GM23338 (cell line): ENCODE data around the gene KIAA0586. TPM values are rescaled to one million over a fixed set of nuclear protein-coding genes. Genes with fewer than 3 reads are reported as not detected.

Experiments
- ATAC-seq: fragments of 200-7000 bp; cut with Tn5 transposase; 3 replicates; pipeline ENCODE4 v1.9.1; 2020
- DNase-seq: peaks from one replicate; pipeline ENCODE4 v3.0.0-alpha.2; 2015; ENCODE audit warnings: low spot score
- H2AFZ ChIP-seq: fragments of 200-600 bp; sonication (generic); 2 replicates; pipeline ENCODE4 v1.8.0; 2016; ENCODE audit warnings: antibody characterized with exemption, mild to moderate bottlenecking, moderate library complexity
- H3F3A ChIP-seq: fragments of 200-600 bp; sonication (generic); replicated peaks from 2 replicates; pipeline ENCODE4 v1.8.0; 2017; ENCODE audit warnings: antibody characterized with exemption, mixed run types, low read depth
- H3K27ac ChIP-seq: fragments of 200-600 bp; sonication (generic); 2 replicates; pipeline ENCODE4 v1.6.1; 2016; ENCODE audit warnings: low read depth
- H3K27me3 ChIP-seq: fragments of 200-600 bp; sonication (generic); 2 replicates; pipeline ENCODE4 v1.8.0; 2016; ENCODE audit warnings: mild to moderate bottlenecking, mixed run types, moderate library complexity; ENCODE audit not compliant: insufficient read depth
- H3K36me3 ChIP-seq: fragments of 200-600 bp; sonication (generic); 2 replicates; pipeline ENCODE4 v1.8.0; 2016; ENCODE audit warnings: mild to moderate bottlenecking; ENCODE audit not compliant: insufficient read depth
- H3K4me1 ChIP-seq: fragments of 200-600 bp; sonication (generic); 2 replicates; pipeline ENCODE4 v1.8.0; 2016; ENCODE audit warnings: mild to moderate bottlenecking, moderate library complexity; ENCODE audit not compliant: insufficient read depth
- H3K4me2 ChIP-seq: fragments of 200-600 bp; sonication (generic); 2 replicates; pipeline ENCODE4 v1.7.1; 2017; ENCODE audit warnings: mixed run types
- H3K4me3 ChIP-seq: fragments of 200-600 bp; sonication (generic); 2 replicates; pipeline ENCODE4 v1.6.1; 2016; ENCODE audit warnings: mixed run types
- H3K79me2 ChIP-seq: fragments of 200-600 bp; sonication (generic); replicated peaks from 2 replicates; pipeline ENCODE4 v1.8.0; 2017; ENCODE audit warnings: mild to moderate bottlenecking; ENCODE audit not compliant: insufficient read depth
- H3K9me2 ChIP-seq: fragments of 200-600 bp; sonication (generic); 2 replicates; pipeline ENCODE4 v1.8.0; 2017; ENCODE audit not compliant: insufficient read depth
- H4K20me1 ChIP-seq: fragments of 200-600 bp; sonication (generic); replicated peaks from 2 replicates; pipeline ENCODE4 v1.8.0; 2017; ENCODE audit warnings: mild to moderate bottlenecking; ENCODE audit not compliant: insufficient read depth
- H3K27ac Mint-ChIP-seq: 2 replicates; pipeline ENCODE4 v1.8.0; 2020; ENCODE audit warnings: inconsistent platforms, mild to moderate bottlenecking, moderate library complexity, mixed read lengths
- H3K27me3 Mint-ChIP-seq: 3 replicates; pipeline ENCODE4 v1.8.0; 2022; ENCODE audit warnings: low read depth, mild to moderate bottlenecking, moderate library complexity, mixed read lengths, inconsistent platforms; ENCODE audit not compliant: insufficient read depth, poor library complexity
- H3K36me3 Mint-ChIP-seq: 3 replicates; pipeline ENCODE4 v1.8.0; 2021; ENCODE audit warnings: low read depth, mild to moderate bottlenecking, inconsistent platforms, moderate library complexity, mixed read lengths
- H3K4me1 Mint-ChIP-seq: 3 replicates; pipeline ENCODE4 v1.8.0; 2020; ENCODE audit warnings: mild to moderate bottlenecking, inconsistent platforms, mixed read lengths
- H3K4me3 Mint-ChIP-seq: 3 replicates; pipeline ENCODE4 v1.8.0; 2021; ENCODE audit warnings: moderate library complexity, mild to moderate bottlenecking, inconsistent platforms, mixed read lengths
- H3K9me3 Mint-ChIP-seq: 3 replicates; pipeline ENCODE4 v1.8.0; 2020; ENCODE audit warnings: moderate library complexity, mild to moderate bottlenecking, inconsistent platforms, mixed read lengths
- CREB1 ChIP-seq: fragments of 250-450 bp; sonication (Bioruptor Pico); IDR thresholded peaks from 2 replicates; pipeline ENCODE4 v1.5.0; 2020; ENCODE audit warnings: low read depth, mild to moderate bottlenecking, moderate library complexity
- EZH2 ChIP-seq: fragments of 200-600 bp; sonication (generic); IDR thresholded peaks from one replicate; pipeline ENCODE4 v1.8.0; 2017; ENCODE audit warnings: antibody characterized with exemption, mild to moderate bottlenecking, low read depth; ENCODE audit not compliant: unreplicated experiment
- EZH2phosphoT487 ChIP-seq: fragments of 200-600 bp; sonication (generic); IDR thresholded peaks from one replicate; pipeline ENCODE4 v1.8.1; 2018; ENCODE audit warnings: antibody characterized with exemption; ENCODE audit not compliant: unreplicated experiment
- JUNB ChIP-seq: IDR thresholded peaks from one replicate; pipeline ENCODE4 v1.6.1; 2016; ENCODE audit warnings: antibody characterized with exemption; ENCODE audit not compliant: unreplicated experiment
- NANOG ChIP-seq: IDR thresholded peaks from 2 replicates; pipeline ENCODE4 v1.6.1; 2016; ENCODE audit warnings: antibody characterized with exemption, borderline replicate concordance
- POLR2AphosphoS5 ChIP-seq: IDR thresholded peaks from 2 replicates; pipeline ENCODE4 v1.6.1; 2016; ENCODE audit warnings: antibody characterized with exemption, low read depth
- STAT1 ChIP-seq: IDR thresholded peaks from one replicate; pipeline ENCODE4 v1.6.1; 2016; ENCODE audit warnings: antibody characterized with exemption; ENCODE audit not compliant: unreplicated experiment
- ZNF114 ChIP-seq: fragments of 250-450 bp; sonication (Bioruptor Pico); IDR thresholded peaks from 2 replicates; pipeline ENCODE4 v1.5.0; 2020; ENCODE audit warnings: mild to moderate bottlenecking, moderate library complexity
- ZNF331 ChIP-seq: fragments of 250-450 bp; sonication (Bioruptor Pico); IDR thresholded peaks from 2 replicates; pipeline ENCODE4 v1.5.0; 2020; ENCODE audit warnings: low read depth, mild to moderate bottlenecking, moderate library complexity
- polyA plus RNA-seq: library from polyadenylated mRNA; unstranded; fragments of >200 nt; fragmentation: Nextera tagmentation; extraction: Ambion mirVana; gene quantifications from 2 replicates; pipeline ENCODE4 v1.2.1, GENCODE V29; 2016
- total RNA-seq: library from RNA; depleted of rRNA; stranded (reverse); fragments of >200 nt; shearing (Covaris generic); gene quantifications from 2 replicates; pipeline ENCODE4 v1.2.3, GENCODE V29; 2014
- TF ChIP-seq, protein P1 (sequence below): fragments of 250-450 bp; sonication (Bioruptor Pico); IDR thresholded peaks from 2 replicates; pipeline ENCODE4 v1.5.0; 2020; ENCODE audit warnings: mild to moderate bottlenecking, moderate library complexity
- TF ChIP-seq, protein P2 (sequence below): IDR thresholded peaks from one replicate; pipeline ENCODE4 v1.6.1; 2018; ENCODE audit warnings: antibody characterized with exemption; ENCODE audit not compliant: unreplicated experiment
- TF ChIP-seq, protein P3 (sequence below): IDR thresholded peaks from 2 replicates; pipeline ENCODE4 v1.6.1; 2016; ENCODE audit warnings: antibody characterized with exemption
- TF ChIP-seq, protein P4 (sequence below), 2 experiments: fragments of 200-600 bp in 1 of 2; sonication (generic) in 1 of 2; conservative IDR thresholded peaks; 2 replicates each; pipeline versions ENCODE4 v1.5.1 to v1.6.1; 2016 to 2017; ENCODE audit warnings: antibody characterized with exemption in 2 of 2, low read depth in 2 of 2, mild to moderate bottlenecking in 2 of 2, moderate library complexity in 1 of 2

Gene KIAA0586
- total and polyA plus RNA-seq, 2 experiments from 2014 or later = 22.2 to 23.7 TPM

DNA sequence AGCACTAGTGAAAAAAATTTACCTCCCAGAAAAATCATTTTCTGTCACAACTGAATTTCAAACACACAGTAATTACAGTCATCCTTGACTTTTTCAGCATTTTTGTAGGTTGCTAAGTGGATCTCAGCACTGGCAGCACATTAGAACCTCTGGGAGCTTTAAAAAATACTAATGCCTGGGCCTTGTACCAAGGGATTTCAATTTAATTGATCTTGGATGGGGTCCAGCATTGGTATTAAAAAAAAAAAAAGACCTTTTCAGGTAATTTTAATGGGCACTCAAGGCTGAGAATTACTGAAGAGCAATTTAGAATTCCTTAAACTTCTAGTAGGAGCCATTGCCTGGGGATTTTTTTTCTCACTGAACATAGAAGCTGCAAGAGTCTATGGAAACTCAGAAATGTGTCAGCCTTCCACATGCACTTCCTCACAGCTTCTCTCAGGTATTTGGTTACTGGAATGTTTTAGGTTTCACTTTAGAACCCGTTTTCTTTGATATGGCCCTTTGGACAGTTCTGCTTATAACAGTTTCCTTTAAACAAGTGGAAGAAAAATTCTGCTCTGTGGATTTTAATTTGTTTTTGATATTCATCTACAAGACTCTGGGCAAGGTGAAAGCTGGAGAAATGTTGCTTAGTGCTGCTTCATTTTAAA lies 121.7 kb downstream of the KIAA0586 start:
- no peak overlapping the region for H3K4me2 ChIP-seq
- H3K4me1 ChIP-seq = 0 out of 2 replicates have a peak, but pooled peaks cover 2% of the 10 kb centered on the region
- H4K20me1 ChIP-seq = no peaks in the 10 kb centered on the region
- Mint-ChIP-seq H3K9me3 (no peaks in the 10 kb centered on the region), H3K27ac (peak overlapping the region; percentile 7; the same call in 1 of the 2 replicates), H3K4me3 (no peak overlapping the region), H3K27me3 (no peaks in the 10 kb centered on the region), H3K4me1 (peaks cover 3% of the 10 kb centered on the region; the same call in 1 of the 3 replicates), H3K36me3 (no peaks in the 10 kb centered on the region)
- H3K4me3 ChIP-seq = no peak overlapping the region
- no peak for TF ChIP-seq NANOG
- no peak for TF ChIP-seq STAT1
- TF ChIP-seq EZH2 = no peak
- no peak for TF ChIP-seq POLR2AphosphoS5
- TF ChIP-seq, protein P1, sequence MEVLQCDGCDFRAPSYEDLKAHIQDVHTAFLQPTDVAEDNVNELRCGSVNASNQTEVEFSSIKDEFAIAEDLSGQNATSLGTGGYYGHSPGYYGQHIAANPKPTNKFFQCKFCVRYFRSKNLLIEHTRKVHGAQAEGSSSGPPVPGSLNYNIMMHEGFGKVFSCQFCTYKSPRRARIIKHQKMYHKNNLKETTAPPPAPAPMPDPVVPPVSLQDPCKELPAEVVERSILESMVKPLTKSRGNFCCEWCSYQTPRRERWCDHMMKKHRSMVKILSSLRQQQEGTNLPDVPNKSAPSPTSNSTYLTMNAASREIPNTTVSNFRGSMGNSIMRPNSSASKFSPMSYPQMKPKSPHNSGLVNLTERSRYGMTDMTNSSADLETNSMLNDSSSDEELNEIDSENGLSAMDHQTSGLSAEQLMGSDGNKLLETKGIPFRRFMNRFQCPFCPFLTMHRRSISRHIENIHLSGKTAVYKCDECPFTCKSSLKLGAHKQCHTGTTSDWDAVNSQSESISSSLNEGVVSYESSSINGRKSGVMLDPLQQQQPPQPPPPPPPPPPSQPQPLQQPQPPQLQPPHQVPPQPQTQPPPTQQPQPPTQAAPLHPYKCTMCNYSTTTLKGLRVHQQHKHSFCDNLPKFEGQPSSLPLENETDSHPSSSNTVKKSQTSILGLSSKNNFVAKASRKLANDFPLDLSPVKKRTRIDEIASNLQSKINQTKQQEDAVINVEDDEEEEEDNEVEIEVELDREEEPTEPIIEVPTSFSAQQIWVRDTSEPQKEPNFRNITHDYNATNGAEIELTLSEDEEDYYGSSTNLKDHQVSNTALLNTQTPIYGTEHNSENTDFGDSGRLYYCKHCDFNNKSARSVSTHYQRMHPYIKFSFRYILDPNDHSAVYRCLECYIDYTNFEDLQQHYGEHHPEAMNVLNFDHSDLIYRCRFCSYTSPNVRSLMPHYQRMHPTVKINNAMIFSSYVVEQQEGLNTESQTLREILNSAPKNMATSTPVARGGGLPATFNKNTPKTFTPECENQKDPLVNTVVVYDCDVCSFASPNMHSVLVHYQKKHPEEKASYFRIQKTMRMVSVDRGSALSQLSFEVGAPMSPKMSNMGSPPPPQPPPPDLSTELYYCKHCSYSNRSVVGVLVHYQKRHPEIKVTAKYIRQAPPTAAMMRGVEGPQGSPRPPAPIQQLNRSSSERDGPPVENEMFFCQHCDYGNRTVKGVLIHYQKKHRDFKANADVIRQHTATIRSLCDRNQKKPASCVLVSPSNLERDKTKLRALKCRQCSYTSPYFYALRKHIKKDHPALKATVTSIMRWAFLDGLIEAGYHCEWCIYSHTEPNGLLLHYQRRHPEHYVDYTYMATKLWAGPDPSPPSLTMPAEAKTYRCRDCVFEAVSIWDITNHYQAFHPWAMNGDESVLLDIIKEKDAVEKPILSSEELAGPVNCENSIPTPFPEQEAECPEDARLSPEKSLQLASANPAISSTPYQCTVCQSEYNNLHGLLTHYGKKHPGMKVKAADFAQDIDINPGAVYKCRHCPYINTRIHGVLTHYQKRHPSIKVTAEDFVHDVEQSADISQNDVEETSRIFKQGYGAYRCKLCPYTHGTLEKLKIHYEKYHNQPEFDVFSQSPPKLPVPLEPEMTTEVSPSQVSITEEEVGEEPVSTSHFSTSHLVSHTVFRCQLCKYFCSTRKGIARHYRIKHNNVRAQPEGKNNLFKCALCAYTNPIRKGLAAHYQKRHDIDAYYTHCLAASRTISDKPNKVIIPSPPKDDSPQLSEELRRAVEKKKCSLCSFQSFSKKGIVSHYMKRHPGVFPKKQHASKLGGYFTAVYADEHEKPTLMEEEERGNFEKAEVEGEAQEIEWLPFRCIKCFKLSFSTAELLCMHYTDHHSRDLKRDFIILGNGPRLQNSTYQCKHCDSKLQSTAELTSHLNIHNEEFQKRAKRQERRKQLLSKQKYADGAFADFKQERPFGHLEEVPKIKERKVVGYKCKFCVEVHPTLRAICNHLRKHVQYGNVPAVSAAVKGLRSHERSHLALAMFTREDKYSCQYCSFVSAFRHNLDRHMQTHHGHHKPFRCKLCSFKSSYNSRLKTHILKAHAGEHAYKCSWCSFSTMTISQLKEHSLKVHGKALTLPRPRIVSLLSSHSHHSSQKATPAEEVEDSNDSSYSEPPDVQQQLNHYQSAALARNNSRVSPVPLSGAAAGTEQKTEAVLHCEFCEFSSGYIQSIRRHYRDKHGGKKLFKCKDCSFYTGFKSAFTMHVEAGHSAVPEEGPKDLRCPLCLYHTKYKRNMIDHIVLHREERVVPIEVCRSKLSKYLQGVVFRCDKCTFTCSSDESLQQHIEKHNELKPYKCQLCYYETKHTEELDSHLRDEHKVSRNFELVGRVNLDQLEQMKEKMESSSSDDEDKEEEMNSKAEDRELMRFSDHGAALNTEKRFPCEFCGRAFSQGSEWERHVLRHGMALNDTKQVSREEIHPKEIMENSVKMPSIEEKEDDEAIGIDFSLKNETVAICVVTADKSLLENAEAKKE (CRISPR knock-in tag) = no peak
- TF ChIP-seq ZNF331 (CRISPR knock-in tag) = no peak
- TF ChIP-seq, protein P2, sequence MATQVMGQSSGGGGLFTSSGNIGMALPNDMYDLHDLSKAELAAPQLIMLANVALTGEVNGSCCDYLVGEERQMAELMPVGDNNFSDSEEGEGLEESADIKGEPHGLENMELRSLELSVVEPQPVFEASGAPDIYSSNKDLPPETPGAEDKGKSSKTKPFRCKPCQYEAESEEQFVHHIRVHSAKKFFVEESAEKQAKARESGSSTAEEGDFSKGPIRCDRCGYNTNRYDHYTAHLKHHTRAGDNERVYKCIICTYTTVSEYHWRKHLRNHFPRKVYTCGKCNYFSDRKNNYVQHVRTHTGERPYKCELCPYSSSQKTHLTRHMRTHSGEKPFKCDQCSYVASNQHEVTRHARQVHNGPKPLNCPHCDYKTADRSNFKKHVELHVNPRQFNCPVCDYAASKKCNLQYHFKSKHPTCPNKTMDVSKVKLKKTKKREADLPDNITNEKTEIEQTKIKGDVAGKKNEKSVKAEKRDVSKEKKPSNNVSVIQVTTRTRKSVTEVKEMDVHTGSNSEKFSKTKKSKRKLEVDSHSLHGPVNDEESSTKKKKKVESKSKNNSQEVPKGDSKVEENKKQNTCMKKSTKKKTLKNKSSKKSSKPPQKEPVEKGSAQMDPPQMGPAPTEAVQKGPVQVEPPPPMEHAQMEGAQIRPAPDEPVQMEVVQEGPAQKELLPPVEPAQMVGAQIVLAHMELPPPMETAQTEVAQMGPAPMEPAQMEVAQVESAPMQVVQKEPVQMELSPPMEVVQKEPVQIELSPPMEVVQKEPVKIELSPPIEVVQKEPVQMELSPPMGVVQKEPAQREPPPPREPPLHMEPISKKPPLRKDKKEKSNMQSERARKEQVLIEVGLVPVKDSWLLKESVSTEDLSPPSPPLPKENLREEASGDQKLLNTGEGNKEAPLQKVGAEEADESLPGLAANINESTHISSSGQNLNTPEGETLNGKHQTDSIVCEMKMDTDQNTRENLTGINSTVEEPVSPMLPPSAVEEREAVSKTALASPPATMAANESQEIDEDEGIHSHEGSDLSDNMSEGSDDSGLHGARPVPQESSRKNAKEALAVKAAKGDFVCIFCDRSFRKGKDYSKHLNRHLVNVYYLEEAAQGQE = no peak
- no peak for TF ChIP-seq JUNB
- TF ChIP-seq, protein P3, sequence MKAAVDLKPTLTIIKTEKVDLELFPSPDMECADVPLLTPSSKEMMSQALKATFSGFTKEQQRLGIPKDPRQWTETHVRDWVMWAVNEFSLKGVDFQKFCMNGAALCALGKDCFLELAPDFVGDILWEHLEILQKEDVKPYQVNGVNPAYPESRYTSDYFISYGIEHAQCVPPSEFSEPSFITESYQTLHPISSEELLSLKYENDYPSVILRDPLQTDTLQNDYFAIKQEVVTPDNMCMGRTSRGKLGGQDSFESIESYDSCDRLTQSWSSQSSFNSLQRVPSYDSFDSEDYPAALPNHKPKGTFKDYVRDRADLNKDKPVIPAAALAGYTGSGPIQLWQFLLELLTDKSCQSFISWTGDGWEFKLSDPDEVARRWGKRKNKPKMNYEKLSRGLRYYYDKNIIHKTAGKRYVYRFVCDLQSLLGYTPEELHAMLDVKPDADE = no peak
- no peak for TF ChIP-seq ZNF114 (CRISPR knock-in tag)
- no peak for TF ChIP-seq CREB1 (CRISPR knock-in tag)
- TF ChIP-seq, protein P4, sequence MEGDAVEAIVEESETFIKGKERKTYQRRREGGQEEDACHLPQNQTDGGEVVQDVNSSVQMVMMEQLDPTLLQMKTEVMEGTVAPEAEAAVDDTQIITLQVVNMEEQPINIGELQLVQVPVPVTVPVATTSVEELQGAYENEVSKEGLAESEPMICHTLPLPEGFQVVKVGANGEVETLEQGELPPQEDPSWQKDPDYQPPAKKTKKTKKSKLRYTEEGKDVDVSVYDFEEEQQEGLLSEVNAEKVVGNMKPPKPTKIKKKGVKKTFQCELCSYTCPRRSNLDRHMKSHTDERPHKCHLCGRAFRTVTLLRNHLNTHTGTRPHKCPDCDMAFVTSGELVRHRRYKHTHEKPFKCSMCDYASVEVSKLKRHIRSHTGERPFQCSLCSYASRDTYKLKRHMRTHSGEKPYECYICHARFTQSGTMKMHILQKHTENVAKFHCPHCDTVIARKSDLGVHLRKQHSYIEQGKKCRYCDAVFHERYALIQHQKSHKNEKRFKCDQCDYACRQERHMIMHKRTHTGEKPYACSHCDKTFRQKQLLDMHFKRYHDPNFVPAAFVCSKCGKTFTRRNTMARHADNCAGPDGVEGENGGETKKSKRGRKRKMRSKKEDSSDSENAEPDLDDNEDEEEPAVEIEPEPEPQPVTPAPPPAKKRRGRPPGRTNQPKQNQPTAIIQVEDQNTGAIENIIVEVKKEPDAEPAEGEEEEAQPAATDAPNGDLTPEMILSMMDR (conservative IDR thresholded peaks at IDR 0.05; ENCODE audit: low read depth in 2 of 2) = no peak
- no peak for TF ChIP-seq EZH2phosphoT487
- no peaks in the 10 kb centered on the region for H3K79me2 ChIP-seq
- DNase-seq = peak; percentile 33
- no peaks in the 10 kb centered on the region for H3F3A ChIP-seq
- no peak overlapping the region for H2AFZ ChIP-seq
- no peaks in the 10 kb centered on the region for H3K9me2 ChIP-seq
- H3K36me3 ChIP-seq = no peaks in the 10 kb centered on the region
- no peaks in the 10 kb centered on the region for H3K27me3 ChIP-seq
- no peak for ATAC-seq
- no peak overlapping the region for H3K27ac ChIP-seq
